ENCODE measurements around the gene KIF4A. TPM values are rescaled to one million over a fixed set of nuclear protein-coding genes. Genes with fewer than 3 reads are reported as not detected.

Gene KIF4A
- total RNA-seq, 1 donor from 2014 or later, result 3.0 TPM

DNA sequence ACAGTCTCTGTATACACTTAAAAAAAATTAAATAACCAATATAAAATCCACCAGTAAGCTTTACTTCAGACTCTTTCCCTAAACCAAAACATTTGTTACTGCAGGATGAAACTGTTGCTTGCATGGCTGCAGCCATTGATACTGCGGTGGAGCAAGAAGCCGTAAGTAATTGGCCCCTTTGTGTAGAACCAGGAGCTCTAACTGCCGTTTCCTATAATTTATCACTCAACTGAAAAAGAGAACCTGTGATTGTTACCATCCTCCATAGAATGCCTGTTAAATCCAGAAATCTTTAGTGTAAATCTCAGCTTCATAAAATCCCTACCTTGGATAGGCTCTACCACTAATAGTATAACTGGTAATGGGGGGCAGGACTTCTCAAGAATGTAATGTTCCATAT is 62.6 kb downstream of the KIF4A start:
- Mint-ChIP-seq H3K36me3 (ENCODE audit: low read depth, unreplicated experiment) (no peaks in the 10 kb centered on the region), H3K27ac (ENCODE audit: unreplicated experiment) (no peak overlapping the region), H3K9me3 (ENCODE audit: unreplicated experiment) (no peaks in the 10 kb centered on the region), H3K4me1 (ENCODE audit: low read depth, unreplicated experiment) (no peaks in the 10 kb centered on the region), H3K4me3 (ENCODE audit: unreplicated experiment) (no peak overlapping the region), H3K27me3 (ENCODE audit: low read depth, unreplicated experiment) (no peaks in the 10 kb centered on the region)
- TF ChIP-seq CTCF (IDR thresholded peaks at IDR 0.05; ENCODE audit: insufficient read depth, low read depth, low read length) (no peak), EZH2 (IDR thresholded peaks at IDR 0.05; ENCODE audit: insufficient read depth, low read length) (no peak)
- H3K27ac ChIP-seq (ENCODE audit: low read depth, low read length), result no peak overlapping the region
- no peaks in the 10 kb centered on the region for H4K20me1 ChIP-seq (ENCODE audit: insufficient read depth, low read length)
- H3K9me3 ChIP-seq (ENCODE audit: insufficient read depth, low read depth, low read length), result no peaks in the 10 kb centered on the region
- H3K9ac ChIP-seq (ENCODE audit: low read length), result no peak overlapping the region
- no peak overlapping the region for H2AFZ ChIP-seq (ENCODE audit: low read depth, low read length)
- DNase-seq (ENCODE audit: low read depth) (no peak), FAIRE-seq (peak; percentile 56)
- H3K36me3 ChIP-seq (ENCODE audit: insufficient read depth, low read length), result no peaks in the 10 kb centered on the region
- H3K4me2 ChIP-seq (ENCODE audit: low read length), result no peak overlapping the region
- no peaks in the 10 kb centered on the region for H3K79me2 ChIP-seq (ENCODE audit: insufficient read depth, low read length)
- H3K4me3 ChIP-seq (ENCODE audit: insufficient read depth, low read depth, low read length), result no peak overlapping the region
- no peaks in the 10 kb centered on the region for H3K4me1 ChIP-seq (ENCODE audit: insufficient read depth, low read length)
- H3K27me3 ChIP-seq (ENCODE audit: insufficient read depth, low read length), result no peaks in the 10 kb centered on the region

- no peaks in the 10 kb centered on the region for H4K20me1 ChIP-seq (ENCODE audit: insufficient read depth, low read length)
- Mint-ChIP-seq H3K4me3 (ENCODE audit: unreplicated experiment) (no peak overlapping the region), H3K4me1 (ENCODE audit: low read depth, unreplicated experiment) (no peaks in the 10 kb centered on the region), H3K9me3 (ENCODE audit: unreplicated experiment) (no peaks in the 10 kb centered on the region), H3K27ac (ENCODE audit: unreplicated experiment) (no peak overlapping the region), H3K27me3 (ENCODE audit: low read depth, unreplicated experiment) (no peaks in the 10 kb centered on the region), H3K36me3 (ENCODE audit: low read depth, unreplicated experiment) (no peaks in the 10 kb centered on the region)
- no peaks in the 10 kb centered on the region for H3K4me1 ChIP-seq (ENCODE audit: insufficient read depth, low read length)
- DNase-seq (ENCODE audit: low read depth) (no peak), FAIRE-seq (no peak)
- no peaks in the 10 kb centered on the region for H3K79me2 ChIP-seq (ENCODE audit: insufficient read depth, low read length)
- H3K27me3 ChIP-seq (ENCODE audit: insufficient read depth, low read length), result no peaks in the 10 kb centered on the region
- H3K4me2 ChIP-seq (ENCODE audit: low read length), result no peak overlapping the region
- TF ChIP-seq CTCF (IDR thresholded peaks at IDR 0.05; ENCODE audit: insufficient read depth, low read depth, low read length) (no peak), EZH2 (IDR thresholded peaks at IDR 0.05; ENCODE audit: insufficient read depth, low read length) (no peak)
- no peaks in the 10 kb centered on the region for H3K36me3 ChIP-seq (ENCODE audit: insufficient read depth, low read length)
- H3K9me3 ChIP-seq (ENCODE audit: insufficient read depth, low read depth, low read length), result no peaks in the 10 kb centered on the region
- H2AFZ ChIP-seq (ENCODE audit: low read depth, low read length), result no peak overlapping the region
- no peak overlapping the region for H3K27ac ChIP-seq (ENCODE audit: low read depth, low read length)
- no peak overlapping the region for H3K4me3 ChIP-seq (ENCODE audit: insufficient read depth, low read depth, low read length)
- H3K9ac ChIP-seq (ENCODE audit: low read length), result no peak overlapping the region
Observed at GRCh38 chrX:70353514-70353913, 63.6 kb downstream of the KIF4A start.

DNA sequence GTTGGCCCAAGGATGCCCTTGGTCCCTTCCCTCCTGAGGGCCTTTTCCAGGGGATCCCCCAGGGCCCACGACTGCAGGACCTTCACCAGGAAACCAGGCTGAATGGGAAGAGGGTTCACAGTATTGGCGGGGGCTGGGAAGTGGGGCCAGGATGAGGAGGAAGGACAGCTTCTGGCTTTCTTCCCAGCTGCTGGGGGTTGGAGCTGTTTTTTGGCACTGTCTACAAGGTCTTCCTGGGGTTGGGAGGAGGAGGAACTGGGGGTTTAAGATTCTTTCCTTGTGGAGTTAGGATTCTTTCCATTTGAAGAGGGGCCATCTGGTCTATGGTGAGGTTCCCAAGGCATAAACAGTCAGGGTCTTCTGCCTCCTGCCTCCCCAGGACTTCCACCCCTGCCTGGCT is 64.8 kb downstream of the KIF4A start:
- H3K27ac Mint-ChIP-seq (ENCODE audit: unreplicated experiment), result no peak overlapping the region
- FAIRE-seq (no peak), DNase-seq (ENCODE audit: low read depth) (no peak)
- no peaks in the 10 kb centered on the region for H3K36me3 ChIP-seq (ENCODE audit: insufficient read depth, low read length)
- no peaks in the 10 kb centered on the region for H3K36me3 Mint-ChIP-seq (ENCODE audit: low read depth, unreplicated experiment)
- H4K20me1 ChIP-seq (ENCODE audit: insufficient read depth, low read length), result no peaks in the 10 kb centered on the region
- H3K79me2 ChIP-seq (ENCODE audit: insufficient read depth, low read length), result no peaks in the 10 kb centered on the region
- no peaks in the 10 kb centered on the region for H3K4me1 ChIP-seq (ENCODE audit: insufficient read depth, low read length)
- H3K9ac ChIP-seq (ENCODE audit: low read length), result no peak overlapping the region
- no peaks in the 10 kb centered on the region for H3K9me3 ChIP-seq (ENCODE audit: insufficient read depth, low read depth, low read length)
- TF ChIP-seq EZH2 (IDR thresholded peaks at IDR 0.05; ENCODE audit: insufficient read depth, low read length) (no peak), CTCF (IDR thresholded peaks at IDR 0.05; ENCODE audit: insufficient read depth, low read depth, low read length) (no peak)
- H3K27me3 Mint-ChIP-seq (ENCODE audit: low read depth, unreplicated experiment), result no peaks in the 10 kb centered on the region
- H3K4me1 Mint-ChIP-seq (ENCODE audit: low read depth, unreplicated experiment), result no peaks in the 10 kb centered on the region
- no peaks in the 10 kb centered on the region for H3K9me3 Mint-ChIP-seq (ENCODE audit: unreplicated experiment)
- H2AFZ ChIP-seq (ENCODE audit: low read depth, low read length), result no peak overlapping the region
- no peak overlapping the region for H3K4me3 ChIP-seq (ENCODE audit: insufficient read depth, low read depth, low read length)
- no peak overlapping the region for H3K4me2 ChIP-seq (ENCODE audit: low read length)
- H3K4me3 Mint-ChIP-seq (ENCODE audit: unreplicated experiment), result no peak overlapping the region
- H3K27me3 ChIP-seq (ENCODE audit: insufficient read depth, low read length), result no peaks in the 10 kb centered on the region
- H3K27ac ChIP-seq (ENCODE audit: low read depth, low read length), result no peak overlapping the region

Measured in astrocyte (in vitro differentiated cells and primary cell).